ENCODE measurements around the gene GRM5.

GRCh38 chr11:88770475-88771079 is 295.2 kb downstream of the GRM5 start:
- TF ChIP-seq, protein P1, sequence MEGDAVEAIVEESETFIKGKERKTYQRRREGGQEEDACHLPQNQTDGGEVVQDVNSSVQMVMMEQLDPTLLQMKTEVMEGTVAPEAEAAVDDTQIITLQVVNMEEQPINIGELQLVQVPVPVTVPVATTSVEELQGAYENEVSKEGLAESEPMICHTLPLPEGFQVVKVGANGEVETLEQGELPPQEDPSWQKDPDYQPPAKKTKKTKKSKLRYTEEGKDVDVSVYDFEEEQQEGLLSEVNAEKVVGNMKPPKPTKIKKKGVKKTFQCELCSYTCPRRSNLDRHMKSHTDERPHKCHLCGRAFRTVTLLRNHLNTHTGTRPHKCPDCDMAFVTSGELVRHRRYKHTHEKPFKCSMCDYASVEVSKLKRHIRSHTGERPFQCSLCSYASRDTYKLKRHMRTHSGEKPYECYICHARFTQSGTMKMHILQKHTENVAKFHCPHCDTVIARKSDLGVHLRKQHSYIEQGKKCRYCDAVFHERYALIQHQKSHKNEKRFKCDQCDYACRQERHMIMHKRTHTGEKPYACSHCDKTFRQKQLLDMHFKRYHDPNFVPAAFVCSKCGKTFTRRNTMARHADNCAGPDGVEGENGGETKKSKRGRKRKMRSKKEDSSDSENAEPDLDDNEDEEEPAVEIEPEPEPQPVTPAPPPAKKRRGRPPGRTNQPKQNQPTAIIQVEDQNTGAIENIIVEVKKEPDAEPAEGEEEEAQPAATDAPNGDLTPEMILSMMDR (IDR thresholded peaks at IDR 0.05; ENCODE audit: low read depth, low read length, missing input control): no peak
- TF ChIP-seq GABPA (IDR thresholded peaks at IDR 0.05 in 1 of 2, conservative IDR thresholded peaks at IDR 0.05 in 1 of 2) (no peak), YY1 (IDR thresholded peaks at IDR 0.05) (no peak), FOXA1 (IDR thresholded peaks at IDR 0.05) (no peak)
